AG09319 (cell line): Measurements from ENCODE around the gene TBX6.

Experiments used
- DNase-seq: peaks from one replicate; pipeline ENCODE4 v3.0.0-alpha.2; 2010; ENCODE audit warnings: low read depth; ENCODE audit errors: extremely low read depth
- TF ChIP-seq, protein P1 (sequence below): IDR thresholded peaks from 2 replicates; pipeline ENCODE4 v1.5.1; 2011; ENCODE audit warnings: low read depth, mild to moderate bottlenecking, inconsistent platforms, low read length, moderate library complexity

The TBX6 gene

DNA sequence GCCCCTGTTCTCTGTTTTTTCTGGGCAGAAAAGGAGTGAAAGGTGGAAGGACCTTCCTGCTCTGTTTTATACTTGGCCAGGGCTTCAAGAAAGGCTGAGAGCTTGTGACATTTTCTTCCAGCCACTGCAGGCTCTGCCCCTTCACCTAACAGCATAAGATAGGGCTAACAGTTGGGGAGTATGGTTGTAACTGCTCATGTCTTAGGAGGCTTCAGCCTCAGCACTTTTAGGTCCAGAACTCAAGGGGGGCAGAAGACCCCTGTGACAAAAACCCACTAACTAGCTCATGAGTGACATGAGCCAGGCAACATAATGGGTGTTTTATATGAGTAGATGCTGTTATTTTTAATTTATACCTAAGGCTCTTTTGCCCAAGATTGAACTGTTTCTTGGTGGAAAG is 21.2 kb downstream of the TBX6 start:
- TF ChIP-seq, protein P1, sequence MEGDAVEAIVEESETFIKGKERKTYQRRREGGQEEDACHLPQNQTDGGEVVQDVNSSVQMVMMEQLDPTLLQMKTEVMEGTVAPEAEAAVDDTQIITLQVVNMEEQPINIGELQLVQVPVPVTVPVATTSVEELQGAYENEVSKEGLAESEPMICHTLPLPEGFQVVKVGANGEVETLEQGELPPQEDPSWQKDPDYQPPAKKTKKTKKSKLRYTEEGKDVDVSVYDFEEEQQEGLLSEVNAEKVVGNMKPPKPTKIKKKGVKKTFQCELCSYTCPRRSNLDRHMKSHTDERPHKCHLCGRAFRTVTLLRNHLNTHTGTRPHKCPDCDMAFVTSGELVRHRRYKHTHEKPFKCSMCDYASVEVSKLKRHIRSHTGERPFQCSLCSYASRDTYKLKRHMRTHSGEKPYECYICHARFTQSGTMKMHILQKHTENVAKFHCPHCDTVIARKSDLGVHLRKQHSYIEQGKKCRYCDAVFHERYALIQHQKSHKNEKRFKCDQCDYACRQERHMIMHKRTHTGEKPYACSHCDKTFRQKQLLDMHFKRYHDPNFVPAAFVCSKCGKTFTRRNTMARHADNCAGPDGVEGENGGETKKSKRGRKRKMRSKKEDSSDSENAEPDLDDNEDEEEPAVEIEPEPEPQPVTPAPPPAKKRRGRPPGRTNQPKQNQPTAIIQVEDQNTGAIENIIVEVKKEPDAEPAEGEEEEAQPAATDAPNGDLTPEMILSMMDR: no peak
- DNase-seq: no peak

DNA sequence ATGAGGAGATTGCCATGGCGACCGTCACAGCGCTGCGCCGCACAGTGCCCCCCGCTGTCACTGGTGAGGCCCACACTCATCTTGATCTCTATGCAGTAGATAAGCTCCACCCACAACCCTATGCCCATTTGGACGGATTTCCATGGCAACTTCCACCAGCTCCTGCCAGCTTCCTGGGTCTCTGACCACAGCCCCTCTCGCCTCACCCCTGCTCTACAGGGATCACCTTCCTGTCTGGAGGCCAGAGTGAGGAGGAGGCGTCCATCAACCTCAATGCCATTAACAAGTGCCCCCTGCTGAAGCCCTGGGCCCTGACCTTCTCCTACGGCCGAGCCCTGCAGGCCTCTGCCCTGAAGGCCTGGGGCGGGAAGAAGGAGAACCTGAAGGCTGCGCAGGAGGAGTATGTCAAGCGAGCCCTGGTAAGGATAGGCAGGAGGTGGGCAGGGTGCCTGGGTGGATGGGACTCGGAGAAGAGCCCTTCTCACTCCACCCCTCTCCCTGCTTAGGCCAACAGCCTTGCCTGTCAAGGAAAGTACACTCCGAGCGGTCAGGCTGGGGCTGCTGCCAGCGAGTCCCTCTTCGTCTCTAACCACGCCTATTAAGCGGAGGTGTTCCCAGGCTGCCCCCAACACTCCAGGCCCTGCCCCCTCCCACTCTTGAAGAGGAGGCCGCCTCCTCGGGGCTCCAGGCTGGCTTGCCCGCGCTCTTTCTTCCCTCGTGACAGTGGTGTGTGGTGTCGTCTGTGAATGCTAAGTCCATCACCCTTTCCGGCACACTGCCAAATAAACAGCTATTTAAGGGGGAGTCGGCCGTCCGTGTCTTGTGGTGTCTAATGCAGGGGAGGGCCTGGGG is 21.9 kb downstream of the TBX6 start:
- no peak for DNase-seq
- TF ChIP-seq, protein P1: no peak

DNA sequence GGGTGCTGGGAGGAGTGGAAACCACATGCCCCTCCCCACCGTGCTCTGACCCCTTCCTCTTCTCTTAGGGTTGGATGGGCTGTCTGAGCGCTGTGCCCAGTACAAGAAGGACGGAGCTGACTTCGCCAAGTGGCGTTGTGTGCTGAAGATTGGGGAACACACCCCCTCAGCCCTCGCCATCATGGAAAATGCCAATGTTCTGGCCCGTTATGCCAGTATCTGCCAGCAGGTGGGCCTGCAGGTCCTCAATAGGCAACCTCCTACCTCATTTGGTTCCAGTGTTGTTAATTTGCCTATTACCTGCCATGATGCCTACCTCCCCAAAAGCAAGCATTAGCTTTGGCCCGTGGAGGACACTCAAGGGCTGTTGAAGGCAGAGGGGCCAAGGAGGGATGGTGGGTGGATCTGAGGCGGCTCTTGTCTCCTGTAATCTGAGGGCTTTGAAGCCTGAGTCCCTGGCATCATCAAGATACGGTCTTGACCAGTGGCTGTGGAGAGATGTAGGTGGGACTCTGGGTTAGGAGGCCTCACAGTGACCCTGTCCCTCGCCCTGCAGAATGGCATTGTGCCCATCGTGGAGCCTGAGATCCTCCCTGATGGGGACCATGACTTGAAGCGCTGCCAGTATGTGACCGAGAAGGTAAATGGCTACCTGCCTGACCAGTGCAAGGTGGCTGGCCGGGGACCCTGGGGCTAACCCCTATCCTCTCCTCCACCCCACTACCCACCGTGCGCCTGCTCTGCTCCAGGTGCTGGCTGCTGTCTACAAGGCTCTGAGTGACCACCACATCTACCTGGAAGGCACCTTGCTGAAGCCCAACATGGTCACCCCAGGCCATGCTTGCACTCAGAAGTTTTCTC is 22.7 kb downstream of the TBX6 start:
- TF ChIP-seq, protein P1: peak; percentile 45
- DNase-seq: no peak

DNA sequence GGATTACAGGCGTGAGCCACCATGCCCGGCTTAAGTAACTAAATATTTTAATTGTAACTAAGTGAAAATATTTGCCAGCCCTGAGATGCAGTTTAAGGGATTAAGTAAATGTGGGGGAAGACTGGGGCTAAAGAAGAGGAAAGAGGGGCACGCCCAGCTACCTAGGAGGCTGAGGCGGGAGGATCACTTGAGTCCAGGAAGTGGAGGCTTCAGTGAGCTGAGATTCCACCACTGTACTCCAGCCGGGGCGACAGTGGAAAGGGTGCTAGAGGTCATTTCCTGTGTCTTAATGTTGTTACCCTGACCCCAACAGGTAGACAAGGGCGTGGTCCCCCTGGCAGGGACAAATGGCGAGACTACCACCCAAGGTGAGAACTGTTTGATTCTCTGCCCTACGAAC is 23.4 kb downstream of the TBX6 start:
- TF ChIP-seq, protein P1: no peak
- no peak for DNase-seq

DNA sequence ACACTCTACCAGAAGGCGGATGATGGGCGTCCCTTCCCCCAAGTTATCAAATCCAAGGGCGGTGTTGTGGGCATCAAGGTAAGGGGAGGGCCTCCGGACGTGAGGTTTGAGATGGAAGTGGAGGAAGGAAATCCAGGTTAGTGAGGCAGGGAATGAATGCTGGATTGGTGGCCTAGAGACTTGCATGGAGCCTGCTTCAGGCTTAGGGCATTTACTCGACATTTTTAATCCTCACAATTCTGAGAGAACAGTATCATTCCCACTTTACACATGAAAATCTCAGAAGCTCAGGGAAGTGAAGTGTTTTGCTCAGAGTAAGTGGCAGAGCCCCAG is 24.2 kb downstream of the TBX6 start:
- TF ChIP-seq, protein P1: no peak
- no peak for DNase-seq

DNA sequence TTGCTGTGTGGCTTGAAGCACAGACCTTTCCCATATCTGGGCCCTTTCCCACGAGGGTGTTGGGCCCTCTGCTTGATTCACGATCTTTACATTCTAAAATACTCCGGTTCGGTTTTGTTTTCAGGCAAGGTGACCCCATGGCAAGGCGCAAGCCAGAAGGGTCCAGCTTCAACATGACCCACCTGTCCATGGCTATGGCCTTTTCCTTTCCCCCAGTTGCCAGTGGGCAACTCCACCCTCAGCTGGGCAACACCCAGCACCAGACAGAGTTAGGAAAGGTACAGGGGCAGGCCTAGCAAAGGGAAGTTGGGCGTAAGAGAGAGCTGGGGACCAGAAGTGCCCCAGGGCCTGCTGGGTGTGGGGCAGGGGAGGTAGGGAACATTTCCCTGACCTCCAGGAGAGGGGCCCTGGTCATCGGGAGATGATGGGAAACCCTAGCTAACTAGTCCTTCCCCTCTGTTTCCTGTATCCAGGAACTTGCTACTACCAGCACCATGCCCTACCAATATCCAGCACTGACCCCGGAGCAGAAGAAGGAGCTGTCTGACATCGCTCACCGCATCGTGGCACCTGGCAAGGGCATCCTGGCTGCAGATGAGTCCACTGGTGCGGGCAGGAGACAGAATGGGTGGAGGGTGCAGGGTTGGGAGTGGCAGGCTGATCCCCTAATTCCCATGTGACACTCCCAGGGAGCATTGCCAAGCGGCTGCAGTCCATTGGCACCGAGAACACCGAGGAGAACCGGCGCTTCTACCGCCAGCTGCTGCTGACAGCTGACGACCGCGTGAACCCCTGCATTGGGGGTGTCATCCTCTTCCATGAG is 24.8 kb downstream of the TBX6 start:
- TF ChIP-seq, protein P1: no peak

More for the DNA sequence above, 24.8 kb downstream of the TBX6 start:
- DNase-seq: no peak
